Calu3 (cell line): ENCODE results near the gene NUBPL. TPM values are rescaled to one million over a fixed set of nuclear protein-coding genes. Genes with fewer than 3 reads are reported as not detected.

Experiments used
- BruUV-seq: library from RNA; stranded (reverse); fragments of 400-500 nt; replicated peaks from 2 replicates; lab custom pipeline; 2021; lab: Mats Ljungman, UMichigan
- CTCF ChIA-PET: fragments of 300-600 bp; sonication (Branson Sonifier 250); formaldehyde crosslinking; loops from one replicate; lab custom pipeline; 2022; ENCODE audit warnings: antibody characterized with exemption; lab: Charles Lee
- DNase-seq: peaks from one replicate; pipeline ENCODE4 v3.0.0; 2022
- H3K27ac Mint-ChIP-seq: one replicate; pipeline ENCODE4 v1.8.0; 2022; ENCODE audit warnings: mixed read lengths; ENCODE audit not compliant: unreplicated experiment
- H3K27me3 Mint-ChIP-seq: one replicate; pipeline ENCODE4 v1.8.0; 2022; ENCODE audit warnings: mixed read lengths; ENCODE audit not compliant: unreplicated experiment
- H3K36me3 Mint-ChIP-seq: one replicate; pipeline ENCODE4 v1.8.0; 2022; ENCODE audit warnings: mild to moderate bottlenecking, moderate library complexity, mixed read lengths; ENCODE audit not compliant: insufficient read depth, unreplicated experiment
- H3K4me1 Mint-ChIP-seq: one replicate; pipeline ENCODE4 v1.8.0; 2022; ENCODE audit warnings: mild to moderate bottlenecking, low read depth, mixed read lengths; ENCODE audit not compliant: unreplicated experiment
- H3K4me3 Mint-ChIP-seq: one replicate; pipeline ENCODE4 v1.8.0; 2022; ENCODE audit warnings: mild to moderate bottlenecking, low read depth, moderate library complexity, mixed read lengths; ENCODE audit not compliant: unreplicated experiment
- H3K9me3 Mint-ChIP-seq: one replicate; pipeline ENCODE4 v1.8.0; 2022; ENCODE audit warnings: low read depth, mixed read lengths; ENCODE audit not compliant: unreplicated experiment
- CTCF ChIP-seq: fragments of 200-600 bp; IDR thresholded peaks from one replicate; pipeline ENCODE4 v1.8.0; 2022; ENCODE audit warnings: antibody characterized with exemption; ENCODE audit not compliant: unreplicated experiment
- intact Hi-C: fragments of 100-400 bp; cut with micrococcal nuclease; formaldehyde crosslinking; loops from one replicate; pipeline ENCODE4 v1.10.0; 2022; ENCODE audit not compliant: unreplicated experiment
- total RNA-seq: library from RNA; stranded (reverse); gene quantifications from 2 replicates; pipeline ENCODE4 v1.2.3, GENCODE V29; 2022

NUBPL gene
- total RNA-seq, 1 experiment from 2014 or later = 14.2 TPM

GRCh38 chr14:31677630-31678029 is 116.4 kb downstream of the NUBPL start:
- H3K36me3 Mint-ChIP-seq = no peaks in the 10 kb centered on the region
- intact Hi-C loops = no loop called here
- no peaks in the 10 kb centered on the region for H3K27me3 Mint-ChIP-seq
- H3K27ac Mint-ChIP-seq = no peak overlapping the region
- no peaks in the 10 kb centered on the region for H3K4me1 Mint-ChIP-seq
- no peak overlapping the region for H3K4me3 Mint-ChIP-seq
- CTCF ChIA-PET = no interaction called here
- BruUV-seq = no TSS peak
- no peaks in the 10 kb centered on the region for H3K9me3 Mint-ChIP-seq
- no peak for TF ChIP-seq CTCF
- no peak for DNase-seq

- no TSS peak for BruUV-seq
- no peak for TF ChIP-seq CTCF
- Mint-ChIP-seq H3K4me3 (no peak overlapping the region), H3K4me1 (no peaks in the 10 kb centered on the region), H3K9me3 (no peaks in the 10 kb centered on the region), H3K27me3 (no peaks in the 10 kb centered on the region), H3K27ac (no peak overlapping the region), H3K36me3 (no peaks in the 10 kb centered on the region)
- CTCF ChIA-PET = interaction anchor here (0.5 kb wide), 1 partner anchor 33 kb away, joined by 4 read pairs; no protein-coding TSS in a partner anchor
- no peak for DNase-seq
- intact Hi-C loops = no loop called here
These were observed 117.4 kb downstream of the NUBPL start for GRCh38 chr14:31678421-31679249.

DNA sequence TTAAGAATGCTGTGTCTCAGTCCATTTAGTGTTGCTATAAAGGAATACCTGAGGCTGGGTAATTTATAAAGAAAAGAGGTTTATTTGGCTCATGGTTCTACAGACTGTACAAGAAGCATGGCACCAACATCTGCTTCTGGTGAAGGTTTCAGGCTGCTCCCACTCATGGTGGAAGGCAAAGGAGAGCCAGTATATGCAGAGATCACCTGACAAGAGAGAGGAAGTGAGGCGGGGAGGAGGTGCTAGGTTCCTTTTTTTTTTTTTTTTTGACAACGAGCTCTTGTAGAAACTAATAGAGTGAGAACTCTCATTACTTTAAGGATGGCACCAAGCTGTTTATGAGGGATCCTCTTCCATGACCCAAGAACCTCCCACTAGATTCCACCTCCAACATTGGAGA is 121.6 kb downstream of the NUBPL start:
- no peak for DNase-seq
- no peaks in the 10 kb centered on the region for H3K4me1 Mint-ChIP-seq
- H3K36me3 Mint-ChIP-seq = no peaks in the 10 kb centered on the region
- intact Hi-C loops = no loop called here
- no peaks in the 10 kb centered on the region for H3K27me3 Mint-ChIP-seq
- BruUV-seq = no TSS peak
- no peak overlapping the region for H3K4me3 Mint-ChIP-seq
- no peaks in the 10 kb centered on the region for H3K9me3 Mint-ChIP-seq
- TF ChIP-seq CTCF = no peak
- H3K27ac Mint-ChIP-seq = no peak overlapping the region
- CTCF ChIA-PET = no interaction called here

- no peaks in the 10 kb centered on the region for H3K36me3 Mint-ChIP-seq
- no peak for TF ChIP-seq CTCF
- DNase-seq = no peak
- no TSS peak for BruUV-seq
- no peak overlapping the region for H3K4me3 Mint-ChIP-seq
- no peaks in the 10 kb centered on the region for H3K9me3 Mint-ChIP-seq
- no peaks in the 10 kb centered on the region for H3K4me1 Mint-ChIP-seq
- H3K27me3 Mint-ChIP-seq = no peaks in the 10 kb centered on the region
- intact Hi-C loops = no loop called here
- CTCF ChIA-PET = interaction anchor here (0.6 kb wide), 1 partner anchor 15 kb away, joined by 3 read pairs; no protein-coding TSS in a partner anchor
- no peak overlapping the region for H3K27ac Mint-ChIP-seq
These were observed 126.5 kb downstream of the NUBPL start for GRCh38 chr14:31687726-31688125.
